ENCODE data around the gene CHTOP. TPM values are rescaled to one million over a fixed set of nuclear protein-coding genes. Genes with fewer than 3 reads are reported as not detected.

CHTOP gene
- polyA plus RNA-seq, 1 donor from 2014 or later, result 159 TPM

- Histone ChIP-seq H3K79me2 (replicated peaks; ENCODE audit: insufficient read depth, low read length) (peaks cover 15% of the 10 kb centered on the region), H3K9ac (ENCODE audit: low read length) (no peak overlapping the region), H4K20me1 (ENCODE audit: insufficient read depth) (no peaks in the 10 kb centered on the region), H3K4me3 (ENCODE audit: low read length) (no peak overlapping the region), H2AFZ (ENCODE audit: low read depth, low read length) (no peak overlapping the region), H3F3A (ENCODE audit: insufficient read depth, low read length, poor library complexity, severe bottlenecking) (no peaks in the 10 kb centered on the region), H3K9me3 (ENCODE audit: low read length) (no peaks in the 10 kb centered on the region), H3K27me3 (ENCODE audit: insufficient read depth, low read depth, low read length) (no peaks in the 10 kb centered on the region), H3K27ac (ENCODE audit: low read length) (no peak overlapping the region), H3K9me2 (ENCODE audit: insufficient read depth, low read length) (no peaks in the 10 kb centered on the region), H3K4me2 (ENCODE audit: low read length) (no peak overlapping the region), H3K36me3 (ENCODE audit: insufficient read depth, low read length) (no peaks in the 10 kb centered on the region)
- TF ChIP-seq, protein P1, sequence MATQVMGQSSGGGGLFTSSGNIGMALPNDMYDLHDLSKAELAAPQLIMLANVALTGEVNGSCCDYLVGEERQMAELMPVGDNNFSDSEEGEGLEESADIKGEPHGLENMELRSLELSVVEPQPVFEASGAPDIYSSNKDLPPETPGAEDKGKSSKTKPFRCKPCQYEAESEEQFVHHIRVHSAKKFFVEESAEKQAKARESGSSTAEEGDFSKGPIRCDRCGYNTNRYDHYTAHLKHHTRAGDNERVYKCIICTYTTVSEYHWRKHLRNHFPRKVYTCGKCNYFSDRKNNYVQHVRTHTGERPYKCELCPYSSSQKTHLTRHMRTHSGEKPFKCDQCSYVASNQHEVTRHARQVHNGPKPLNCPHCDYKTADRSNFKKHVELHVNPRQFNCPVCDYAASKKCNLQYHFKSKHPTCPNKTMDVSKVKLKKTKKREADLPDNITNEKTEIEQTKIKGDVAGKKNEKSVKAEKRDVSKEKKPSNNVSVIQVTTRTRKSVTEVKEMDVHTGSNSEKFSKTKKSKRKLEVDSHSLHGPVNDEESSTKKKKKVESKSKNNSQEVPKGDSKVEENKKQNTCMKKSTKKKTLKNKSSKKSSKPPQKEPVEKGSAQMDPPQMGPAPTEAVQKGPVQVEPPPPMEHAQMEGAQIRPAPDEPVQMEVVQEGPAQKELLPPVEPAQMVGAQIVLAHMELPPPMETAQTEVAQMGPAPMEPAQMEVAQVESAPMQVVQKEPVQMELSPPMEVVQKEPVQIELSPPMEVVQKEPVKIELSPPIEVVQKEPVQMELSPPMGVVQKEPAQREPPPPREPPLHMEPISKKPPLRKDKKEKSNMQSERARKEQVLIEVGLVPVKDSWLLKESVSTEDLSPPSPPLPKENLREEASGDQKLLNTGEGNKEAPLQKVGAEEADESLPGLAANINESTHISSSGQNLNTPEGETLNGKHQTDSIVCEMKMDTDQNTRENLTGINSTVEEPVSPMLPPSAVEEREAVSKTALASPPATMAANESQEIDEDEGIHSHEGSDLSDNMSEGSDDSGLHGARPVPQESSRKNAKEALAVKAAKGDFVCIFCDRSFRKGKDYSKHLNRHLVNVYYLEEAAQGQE (IDR thresholded peaks at IDR 0.05; ENCODE audit: borderline replicate concordance), result no peak
- TF ChIP-seq EZH2 (IDR thresholded peaks at IDR 0.05; ENCODE audit: borderline replicate concordance, insufficient read depth, low read length, poor library complexity, severe bottlenecking), result no peak
Observed at GRCh38 chr1:153655333-153655732, 21.5 kb downstream of the CHTOP start.

GRCh38 chr1:153658400-153659174 lies 24.7 kb downstream of the CHTOP start, which contains the start of gene SNAPIN:
SNAPIN (plus strand) TSS chr1:153658703; CDS start chr1:153658744, 41 bp downstream.
- H2AFZ ChIP-seq (ENCODE audit: low read depth, low read length), result peak within 1 kb of the TSS; percentile 51
- peak within 1 kb of the TSS; percentile 79 for H3K4me3 ChIP-seq (ENCODE audit: low read length)
- H4K20me1 ChIP-seq (ENCODE audit: insufficient read depth), result no peaks in the 10 kb centered on the region
- no peaks in the 10 kb centered on the region for H3K9me2 ChIP-seq (ENCODE audit: insufficient read depth, low read length)
- H3F3A ChIP-seq (ENCODE audit: insufficient read depth, low read length, poor library complexity, severe bottlenecking), result no peaks in the 10 kb centered on the region
- H3K4me2 ChIP-seq (ENCODE audit: low read length), result peak within 1 kb of the TSS; percentile 57
- peaks cover 15% of the 10 kb centered on the region for H3K79me2 ChIP-seq (replicated peaks; ENCODE audit: insufficient read depth, low read length)
- peak; percentile 72 for TF ChIP-seq MXI1 (conservative IDR thresholded peaks at IDR 0.05; ENCODE audit: poor library complexity, severe bottlenecking)
- TF ChIP-seq, protein P1 (IDR thresholded peaks at IDR 0.05; ENCODE audit: borderline replicate concordance), result peak; percentile 11
- TF ChIP-seq EZH2 (IDR thresholded peaks at IDR 0.05; ENCODE audit: borderline replicate concordance, insufficient read depth, low read length, poor library complexity, severe bottlenecking), result no peak
- TF ChIP-seq TAF1 (IDR thresholded peaks at IDR 0.05; ENCODE audit: low read depth), result peak; percentile 61
- TF ChIP-seq, protein P2, sequence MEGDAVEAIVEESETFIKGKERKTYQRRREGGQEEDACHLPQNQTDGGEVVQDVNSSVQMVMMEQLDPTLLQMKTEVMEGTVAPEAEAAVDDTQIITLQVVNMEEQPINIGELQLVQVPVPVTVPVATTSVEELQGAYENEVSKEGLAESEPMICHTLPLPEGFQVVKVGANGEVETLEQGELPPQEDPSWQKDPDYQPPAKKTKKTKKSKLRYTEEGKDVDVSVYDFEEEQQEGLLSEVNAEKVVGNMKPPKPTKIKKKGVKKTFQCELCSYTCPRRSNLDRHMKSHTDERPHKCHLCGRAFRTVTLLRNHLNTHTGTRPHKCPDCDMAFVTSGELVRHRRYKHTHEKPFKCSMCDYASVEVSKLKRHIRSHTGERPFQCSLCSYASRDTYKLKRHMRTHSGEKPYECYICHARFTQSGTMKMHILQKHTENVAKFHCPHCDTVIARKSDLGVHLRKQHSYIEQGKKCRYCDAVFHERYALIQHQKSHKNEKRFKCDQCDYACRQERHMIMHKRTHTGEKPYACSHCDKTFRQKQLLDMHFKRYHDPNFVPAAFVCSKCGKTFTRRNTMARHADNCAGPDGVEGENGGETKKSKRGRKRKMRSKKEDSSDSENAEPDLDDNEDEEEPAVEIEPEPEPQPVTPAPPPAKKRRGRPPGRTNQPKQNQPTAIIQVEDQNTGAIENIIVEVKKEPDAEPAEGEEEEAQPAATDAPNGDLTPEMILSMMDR (IDR thresholded peaks at IDR 0.05; ENCODE audit: poor library complexity, severe bottlenecking), result peak; percentile 54
- TF ChIP-seq RAD21 (conservative IDR thresholded peaks at IDR 0.05), result peak; percentile 20
- peak; percentile 84 for TF ChIP-seq POLR2AphosphoS5 (IDR thresholded peaks at IDR 0.05)
- peak; percentile 26 for TF ChIP-seq SMC3 (conservative IDR thresholded peaks at IDR 0.05; ENCODE audit: poor library complexity)
- peak; percentile 31 for TF ChIP-seq EP300 (conservative IDR thresholded peaks at IDR 0.05; ENCODE audit: poor library complexity, severe bottlenecking)
- no peaks in the 10 kb centered on the region for H3K9me3 ChIP-seq (ENCODE audit: low read length)
- no peaks in the 10 kb centered on the region for H3K36me3 ChIP-seq (ENCODE audit: insufficient read depth, low read length)
- no peaks in the 10 kb centered on the region for H3K27me3 ChIP-seq (ENCODE audit: insufficient read depth, low read depth, low read length)
- H3K27ac ChIP-seq (ENCODE audit: low read length), result peak within 1 kb of the TSS; percentile 76
- peak within 1 kb of the TSS; percentile 86 for H3K9ac ChIP-seq (ENCODE audit: low read length)
